ENCODE results near the gene FOXRED2.
"Not testable (repeated sequence)": the region's sequence is repeated elsewhere in the genome, so short reads cannot be mapped to it uniquely, and the experiment has no call there.

FOXRED2 gene

GRCh38 chr22:36506637-36507517 is at the start of gene FOXRED2:
Gene FOXRED2, minus strand, starts transcription at chr22:36507040. Its CDS starts 618 bp downstream, at chr22:36506422.
- peak; percentile 91 for DNase-seq

- no peak for DNase-seq
Measured at GRCh38 chr22:36554098-36554497, 47.3 kb upstream of the FOXRED2 start.

- no peak for DNase-seq
Measured at GRCh38 chr22:36552289-36552688, 45.4 kb upstream of the FOXRED2 start.

- no peak for DNase-seq
Measured at GRCh38 chr22:36550701-36551495, 44.1 kb upstream of the FOXRED2 start.

- no peak for DNase-seq
Measured at GRCh38 chr22:36549033-36549432, 42.2 kb upstream of the FOXRED2 start.

- no peak for DNase-seq
Measured at GRCh38 chr22:36548606-36549005, 41.8 kb upstream of the FOXRED2 start.

- no peak for DNase-seq
Measured at GRCh38 chr22:36546932-36547331, 40.1 kb upstream of the FOXRED2 start.

- DNase-seq, result peak; percentile 60
Measured at GRCh38 chr22:36546092-36546804, 39.4 kb upstream of the FOXRED2 start.

GRCh38 chr22:36544107-36544620 is 37.3 kb upstream of the FOXRED2 start:
- no peak for DNase-seq

- DNase-seq, result peak; percentile 61
Measured at GRCh38 chr22:36541831-36542411, 35.1 kb upstream of the FOXRED2 start.

- no peak for DNase-seq
Measured at GRCh38 chr22:36540867-36541642, 34.2 kb upstream of the FOXRED2 start.

GRCh38 chr22:36538529-36538928 is 31.7 kb upstream of the FOXRED2 start:
- no peak for DNase-seq

GRCh38 chr22:36536717-36537116 is 29.9 kb upstream of the FOXRED2 start:
- no peak for DNase-seq

- DNase-seq, result not testable (repeated sequence)
Measured at GRCh38 chr22:36533320-36533719, 26.5 kb upstream of the FOXRED2 start.

GRCh38 chr22:36532466-36532865 is 25.6 kb upstream of the FOXRED2 start:
- no peak for DNase-seq

- DNase-seq, result peak; percentile 97
Measured at GRCh38 chr22:36528795-36529751, 22.2 kb upstream of the FOXRED2 start, which contains the start of gene EIF3D. Gene EIF3D, minus strand, starts transcription at chr22:36529166. Its CDS starts 3,045 bp downstream, at chr22:36526121.

- DNase-seq, result peak; percentile 40
Measured at GRCh38 chr22:36528341-36528740, 21.5 kb upstream of the FOXRED2 start.

GRCh38 chr22:36522662-36523061 is 15.8 kb upstream of the FOXRED2 start:
- DNase-seq, result no peak

GRCh38 chr22:36520423-36520822 is 13.6 kb upstream of the FOXRED2 start:
- no peak for DNase-seq

- DNase-seq, result not testable (repeated sequence)
Measured at GRCh38 chr22:36519906-36520305, 13.1 kb upstream of the FOXRED2 start.

Measured in stimulated activated CD8-positive, alpha-beta memory T cell treated with anti-CD3 and anti-CD28 coated beads, Interleukin-4, amount 100 ng/mL, for 48 hours (primary cell).